Neural progenitor cell (in vitro differentiated cells): ENCODE results near the gene NF1. TPM values are rescaled to one million over a fixed set of nuclear protein-coding genes. Genes with fewer than 3 reads are reported as not detected.
"Not testable (repeated sequence)": the region's sequence is repeated elsewhere in the genome, so short reads cannot be mapped to it uniquely, and the experiment has no call there.

Source experiments
- DNase-seq: peaks from one replicate; pipeline ENCODE4 v3.0.0-alpha.2; 2016; ENCODE audit warnings: low spot score
- H2AFZ ChIP-seq: fragments of 200-600 bp; sonication (generic); replicated peaks from 2 replicates; pipeline ENCODE4 v1.6.1; 2016; ENCODE audit warnings: antibody characterized with exemption
- H3F3A ChIP-seq: fragments of 200-600 bp; sonication (generic); 2 replicates; pipeline ENCODE4 v1.6.1; 2016; ENCODE audit warnings: antibody characterized with exemption, low read depth
- H3K27ac ChIP-seq: fragments of 200-600 bp; sonication (generic); 2 replicates; pipeline ENCODE4 v1.5.1; 2016; ENCODE audit warnings: mild to moderate bottlenecking
- H3K27me3 ChIP-seq: fragments of 200-600 bp; sonication (generic); 2 replicates; pipeline ENCODE4 v1.6.1; 2016; ENCODE audit warnings: mild to moderate bottlenecking, moderate library complexity
- H3K36me3 ChIP-seq: fragments of 200-600 bp; sonication (generic); 2 replicates; pipeline ENCODE4 v1.5.1; 2016
- H3K4me1 ChIP-seq: fragments of 200-600 bp; sonication (generic); 2 replicates; pipeline ENCODE4 v1.6.1; 2016; ENCODE audit warnings: mixed run types
- H3K4me2 ChIP-seq: fragments of 200-600 bp; sonication (generic); 2 replicates; pipeline ENCODE4 v1.6.1; 2016
- H3K4me3 ChIP-seq: fragments of 200-600 bp; sonication (generic); 2 replicates; pipeline ENCODE4 v1.5.1; 2016
- H3K79me2 ChIP-seq: fragments of 200-600 bp; sonication (generic); 2 replicates; pipeline ENCODE4 v1.6.1; 2016; ENCODE audit warnings: low read depth
- H3K9ac ChIP-seq: fragments of 200-600 bp; sonication (generic); 2 replicates; pipeline ENCODE4 v1.6.1; 2016
- H3K9me3 ChIP-seq: fragments of 200-600 bp; sonication (generic); 2 replicates; pipeline ENCODE4 v1.5.1; 2016; ENCODE audit warnings: low read depth
- H4K20me1 ChIP-seq: fragments of 200-600 bp; sonication (generic); 2 replicates; pipeline ENCODE4 v1.6.1; 2016; ENCODE audit warnings: low read depth
- H3K27ac Mint-ChIP-seq: 3 replicates; pipeline ENCODE4 v1.8.0; 2021; ENCODE audit warnings: mixed read lengths
- H3K27me3 Mint-ChIP-seq: 2 replicates; pipeline ENCODE4 v1.8.0; 2022; ENCODE audit warnings: low read depth, mild to moderate bottlenecking, inconsistent platforms, moderate library complexity, mixed read lengths; ENCODE audit not compliant: insufficient read depth
- H3K36me3 Mint-ChIP-seq: 3 replicates; pipeline ENCODE4 v1.8.0; 2021; ENCODE audit warnings: mixed read lengths
- H3K4me1 Mint-ChIP-seq: 3 replicates; pipeline ENCODE4 v1.8.0; 2021; ENCODE audit warnings: mixed read lengths
- H3K4me3 Mint-ChIP-seq: 3 replicates; pipeline ENCODE4 v1.8.0; 2021; ENCODE audit warnings: mild to moderate bottlenecking, moderate library complexity, mixed read lengths
- H3K9me3 Mint-ChIP-seq: 3 replicates; pipeline ENCODE4 v1.8.0; 2020; ENCODE audit warnings: mixed read lengths
- EZH2 ChIP-seq: fragments of 200-600 bp; sonication (generic); IDR thresholded peaks from 2 replicates; pipeline ENCODE4 v1.6.1; 2017; ENCODE audit warnings: antibody characterized with exemption, mild to moderate bottlenecking, moderate library complexity
- EZH2phosphoT487 ChIP-seq: fragments of 200-600 bp; sonication (generic); IDR thresholded peaks from 2 replicates; pipeline ENCODE4 v1.6.1; 2017; ENCODE audit warnings: antibody characterized with exemption
- total RNA-seq: library from RNA; depleted of rRNA; stranded (reverse); fragments of >200 nt; gene quantifications from 2 replicates; pipeline ENCODE4 v1.2.3, GENCODE V29; 2015; ENCODE audit warnings: low replicate concordance
- TF ChIP-seq, protein P1 (sequence below): fragments of 200-600 bp; sonication (generic); IDR thresholded peaks from 2 replicates; pipeline ENCODE4 v1.5.1; 2017; ENCODE audit warnings: antibody characterized with exemption, mild to moderate bottlenecking

Gene NF1
- total RNA-seq, 1 donor from 2014 or later: 54.8 TPM

DNA sequence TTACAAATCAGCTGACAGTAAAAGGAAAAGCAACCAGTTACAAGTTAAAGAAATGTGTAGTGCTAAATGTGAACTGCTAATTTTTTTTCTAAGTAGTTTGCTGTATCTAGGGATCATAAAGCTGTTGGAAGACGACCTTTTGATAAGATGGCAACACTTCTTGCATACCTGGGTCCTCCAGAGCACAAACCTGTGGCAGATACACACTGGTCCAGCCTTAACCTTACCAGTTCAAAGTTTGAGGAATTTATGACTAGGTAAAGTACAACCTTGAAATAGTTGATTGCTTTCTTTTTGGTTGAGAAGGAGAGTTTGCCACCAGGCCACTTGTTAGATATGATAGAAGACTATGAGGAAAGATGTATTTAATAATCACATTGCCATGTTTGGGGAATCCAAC lies 166.8 kb downstream of the NF1 start:
- Histone ChIP-seq H3F3A (no peaks in the 10 kb centered on the region), H3K9me3 (no peaks in the 10 kb centered on the region), H4K20me1 (no peaks in the 10 kb centered on the region), H3K4me3 (no peak overlapping the region), H3K4me1 (no peaks in the 10 kb centered on the region), H3K36me3 (peaks cover 17% of the 10 kb centered on the region), H3K4me2 (no peak overlapping the region), H3K27ac (no peak overlapping the region), H3K79me2 (no peaks in the 10 kb centered on the region), H3K9ac (no peak overlapping the region), H2AFZ (no peak overlapping the region), H3K27me3 (no peaks in the 10 kb centered on the region)
- no peaks in the 10 kb centered on the region for H3K9me3 Mint-ChIP-seq
- no peak for TF ChIP-seq EZH2phosphoT487
- no peak for TF ChIP-seq EZH2
- TF ChIP-seq, protein P1, sequence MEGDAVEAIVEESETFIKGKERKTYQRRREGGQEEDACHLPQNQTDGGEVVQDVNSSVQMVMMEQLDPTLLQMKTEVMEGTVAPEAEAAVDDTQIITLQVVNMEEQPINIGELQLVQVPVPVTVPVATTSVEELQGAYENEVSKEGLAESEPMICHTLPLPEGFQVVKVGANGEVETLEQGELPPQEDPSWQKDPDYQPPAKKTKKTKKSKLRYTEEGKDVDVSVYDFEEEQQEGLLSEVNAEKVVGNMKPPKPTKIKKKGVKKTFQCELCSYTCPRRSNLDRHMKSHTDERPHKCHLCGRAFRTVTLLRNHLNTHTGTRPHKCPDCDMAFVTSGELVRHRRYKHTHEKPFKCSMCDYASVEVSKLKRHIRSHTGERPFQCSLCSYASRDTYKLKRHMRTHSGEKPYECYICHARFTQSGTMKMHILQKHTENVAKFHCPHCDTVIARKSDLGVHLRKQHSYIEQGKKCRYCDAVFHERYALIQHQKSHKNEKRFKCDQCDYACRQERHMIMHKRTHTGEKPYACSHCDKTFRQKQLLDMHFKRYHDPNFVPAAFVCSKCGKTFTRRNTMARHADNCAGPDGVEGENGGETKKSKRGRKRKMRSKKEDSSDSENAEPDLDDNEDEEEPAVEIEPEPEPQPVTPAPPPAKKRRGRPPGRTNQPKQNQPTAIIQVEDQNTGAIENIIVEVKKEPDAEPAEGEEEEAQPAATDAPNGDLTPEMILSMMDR: no peak
- H3K4me3 Mint-ChIP-seq: no peak overlapping the region
- H3K4me1 Mint-ChIP-seq: no peaks in the 10 kb centered on the region
- H3K27me3 Mint-ChIP-seq: no peaks in the 10 kb centered on the region
- H3K36me3 Mint-ChIP-seq: peaks cover 17% of the 10 kb centered on the region
- H3K27ac Mint-ChIP-seq: no peak overlapping the region
- DNase-seq: no peak

DNA sequence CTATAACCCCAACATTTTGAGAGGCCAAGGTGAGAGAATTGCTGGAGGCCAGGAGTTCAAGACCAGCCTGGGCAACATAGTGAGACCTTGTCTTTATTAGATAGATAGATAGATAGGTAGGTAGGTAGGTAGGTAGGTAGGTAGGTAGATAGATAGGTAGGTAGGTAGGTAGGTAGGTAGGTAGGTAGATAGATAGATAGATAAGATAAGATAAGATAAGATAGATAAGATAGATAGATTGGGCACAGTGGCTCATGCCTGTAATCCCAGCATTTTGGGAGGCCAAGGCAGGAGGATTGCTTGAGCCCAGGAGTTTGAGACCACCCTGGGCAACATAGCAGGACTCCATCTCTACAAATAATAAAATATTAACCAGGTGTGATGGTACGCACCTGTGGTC lies 168.1 kb downstream of the NF1 start:
- not testable (repeated sequence) for H3K4me1 ChIP-seq, H3K4me3 ChIP-seq, H3K27me3 ChIP-seq, H3K9me3 Mint-ChIP-seq, H4K20me1 ChIP-seq, H3K27ac ChIP-seq, H3K9ac ChIP-seq, H3F3A ChIP-seq, H3K4me1 Mint-ChIP-seq, H2AFZ ChIP-seq, H3K27ac Mint-ChIP-seq, H3K27me3 Mint-ChIP-seq, H3K4me2 ChIP-seq, H3K79me2 ChIP-seq, H3K4me3 Mint-ChIP-seq, DNase-seq, H3K9me3 ChIP-seq
- H3K36me3 Mint-ChIP-seq: peaks cover 25% of the 10 kb centered on the region
- peaks cover 20% of the 10 kb centered on the region for H3K36me3 ChIP-seq

DNA sequence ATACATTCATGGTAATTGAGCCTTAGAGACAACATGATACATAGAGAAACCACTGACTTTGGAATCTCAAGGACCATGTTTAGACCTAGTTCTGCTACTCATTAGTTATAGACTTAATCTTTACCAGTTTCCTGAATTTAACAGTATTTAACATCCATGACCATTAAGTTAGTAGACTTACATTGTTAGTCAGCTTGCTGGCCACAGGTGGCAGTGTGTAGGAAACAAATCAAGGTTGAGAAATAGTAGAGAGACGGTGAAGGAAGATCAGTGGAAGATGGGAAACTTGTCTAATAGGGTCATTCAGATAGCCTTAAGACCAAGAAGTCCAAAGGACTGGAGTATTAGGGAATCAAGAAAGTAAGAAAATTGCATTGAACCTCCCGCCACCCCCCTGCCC lies 171.3 kb downstream of the NF1 start:
- no peak overlapping the region for H3K4me2 ChIP-seq
- no peak overlapping the region for H3K9ac ChIP-seq
- H3K4me1 Mint-ChIP-seq: peaks cover 12% of the 10 kb centered on the region
- H3F3A ChIP-seq: no peaks in the 10 kb centered on the region
- no peak for DNase-seq
- no peak overlapping the region for H2AFZ ChIP-seq
- H3K27ac ChIP-seq: no peak overlapping the region
- H3K36me3 ChIP-seq: peaks cover 10% of the 10 kb centered on the region
- no peak overlapping the region for H3K4me3 ChIP-seq
- TF ChIP-seq, protein P1: peak; percentile 48
- no peak for TF ChIP-seq EZH2
- no peak overlapping the region for H3K27ac Mint-ChIP-seq
- H3K27me3 Mint-ChIP-seq: no peaks in the 10 kb centered on the region
- no peaks in the 10 kb centered on the region for H3K9me3 ChIP-seq
- H3K4me1 ChIP-seq: no peaks in the 10 kb centered on the region
- H3K79me2 ChIP-seq: no peaks in the 10 kb centered on the region
- H4K20me1 ChIP-seq: no peaks in the 10 kb centered on the region
- H3K36me3 Mint-ChIP-seq: peaks cover 34% of the 10 kb centered on the region
- H3K9me3 Mint-ChIP-seq: no peaks in the 10 kb centered on the region
- H3K27me3 ChIP-seq: no peaks in the 10 kb centered on the region
- H3K4me3 Mint-ChIP-seq: no peak overlapping the region

DNA sequence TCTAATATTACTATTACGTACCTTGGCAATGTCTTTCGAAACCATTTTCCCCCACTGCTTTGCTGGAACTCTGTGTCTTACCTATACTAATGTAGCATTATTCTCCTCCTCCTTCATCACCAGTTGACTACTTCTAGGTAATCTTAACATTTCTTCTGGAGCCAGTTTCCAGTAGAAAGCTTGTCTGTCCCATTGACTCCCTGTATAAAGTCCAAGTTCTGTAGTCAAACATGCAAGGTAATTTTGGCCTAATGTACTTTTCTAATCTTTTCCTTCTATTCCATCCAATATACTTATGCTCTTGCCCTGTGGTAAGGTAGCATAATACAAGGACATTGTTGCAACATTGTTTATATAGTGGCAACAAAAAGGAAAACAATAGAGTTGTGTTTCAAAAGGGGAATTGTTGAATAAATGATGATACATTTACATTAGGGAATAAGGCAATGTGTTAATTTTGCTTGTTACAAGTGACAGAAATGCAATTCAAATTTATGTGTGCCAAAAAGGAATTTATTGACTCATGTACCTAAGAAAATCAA lies 174.3 kb downstream of the NF1 start:
- Histone ChIP-seq H3K27me3 (no peaks in the 10 kb centered on the region), H4K20me1 (no peaks in the 10 kb centered on the region), H3K9ac (no peak overlapping the region), H3K36me3 (peaks cover 10% of the 10 kb centered on the region), H3K79me2 (no peaks in the 10 kb centered on the region), H3K27ac (peak overlapping the region; percentile 61), H3K4me3 (no peak overlapping the region), H3F3A (no peaks in the 10 kb centered on the region), H2AFZ (no peak overlapping the region), H3K4me2 (no peak overlapping the region), H3K4me1 (no peaks in the 10 kb centered on the region), H3K9me3 (no peaks in the 10 kb centered on the region)
- TF ChIP-seq EZH2: no peak
- TF ChIP-seq EZH2phosphoT487: no peak
- TF ChIP-seq, protein P1: no peak
- Mint-ChIP-seq H3K4me3 (no peak overlapping the region), H3K27ac (peak overlapping the region; percentile 78), H3K36me3 (peaks cover 41% of the 10 kb centered on the region), H3K27me3 (no peaks in the 10 kb centered on the region), H3K4me1 (peaks cover 12% of the 10 kb centered on the region), H3K9me3 (no peaks in the 10 kb centered on the region)
- no peak for DNase-seq
